HG02678 (cell line): ENCODE results near the gene GABRB2.

Experiments used
- ATAC-seq: cut with Tn5 transposase; IDR thresholded peaks from one replicate; pipeline ENCODE4 v1.9.1; 2021; ENCODE audit warnings: mild to moderate bottlenecking, moderate library complexity; ENCODE audit not compliant: unreplicated experiment

Gene GABRB2

DNA sequence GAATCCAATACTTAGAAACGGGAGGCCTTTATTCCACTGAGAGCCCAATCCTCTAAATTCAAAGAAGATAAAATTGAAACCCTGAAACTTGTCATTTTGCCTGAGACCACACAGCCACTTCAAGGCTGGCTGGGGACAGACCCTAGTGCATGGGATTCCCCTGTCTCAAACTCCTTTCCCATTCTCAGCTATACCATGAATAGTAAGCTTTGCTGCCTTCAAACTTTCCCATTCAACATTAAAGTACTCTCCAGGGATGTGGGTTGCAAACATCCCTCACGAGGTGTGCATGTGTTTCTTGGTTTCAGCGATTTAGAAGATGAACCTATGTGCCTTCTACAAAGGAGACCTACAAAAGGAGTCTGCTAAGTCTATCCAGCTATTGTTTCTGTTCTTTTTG, 64.6 kb downstream of the GABRB2 start:
- peak; percentile 65 for ATAC-seq

DNA sequence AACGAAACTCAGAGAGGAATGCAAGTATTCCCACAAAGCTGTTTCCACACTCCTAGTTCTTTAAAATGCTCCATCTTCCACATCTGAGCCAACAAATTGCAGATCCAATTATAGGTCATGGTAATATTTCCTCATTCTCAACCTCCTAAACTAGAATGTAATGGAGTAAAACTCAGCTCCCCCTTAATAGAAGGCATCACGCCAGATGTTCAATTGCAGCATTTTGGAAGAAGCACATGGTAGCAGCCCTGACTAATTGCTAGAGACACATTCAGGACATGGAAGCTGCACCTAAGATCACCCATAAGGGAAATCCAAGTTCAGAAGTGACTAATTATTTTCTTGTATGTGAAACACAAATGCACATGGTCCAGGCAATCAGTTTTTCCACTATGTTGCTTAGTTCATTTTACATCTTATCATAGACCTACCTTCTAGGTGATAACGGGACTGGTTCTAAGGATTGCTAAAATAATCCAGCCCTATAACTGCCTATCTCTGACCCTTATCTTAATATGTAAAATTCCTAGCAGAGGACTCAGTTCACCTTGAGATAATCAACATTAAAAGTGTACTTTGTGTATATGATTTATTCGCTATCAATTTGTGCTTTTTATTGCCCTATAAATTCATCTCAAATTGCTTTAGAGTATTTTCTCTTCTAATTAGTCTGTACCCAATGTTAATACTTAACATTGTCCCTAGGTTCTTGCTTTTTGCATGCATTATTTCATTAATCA, 75.1 kb downstream of the GABRB2 start:
- ATAC-seq, result no peak

DNA sequence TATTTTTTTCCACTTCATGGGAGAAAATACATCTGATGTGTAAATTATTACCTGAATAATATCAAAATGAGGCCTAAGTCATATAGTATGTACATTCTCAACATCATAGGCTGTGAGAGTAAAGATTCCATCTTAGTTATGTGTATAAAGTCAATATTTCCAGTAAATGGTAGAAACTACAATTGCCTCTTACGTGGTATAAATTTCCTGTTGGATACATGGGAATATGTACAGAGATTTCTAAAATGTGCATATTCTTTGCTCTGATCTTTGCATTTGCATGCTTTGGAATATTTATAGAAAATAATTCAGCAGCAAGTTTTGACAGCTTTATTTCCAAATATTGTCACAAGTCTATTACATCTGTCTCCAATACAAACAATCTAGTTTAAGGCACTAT, 78.8 kb downstream of the GABRB2 start:
- no peak for ATAC-seq

DNA sequence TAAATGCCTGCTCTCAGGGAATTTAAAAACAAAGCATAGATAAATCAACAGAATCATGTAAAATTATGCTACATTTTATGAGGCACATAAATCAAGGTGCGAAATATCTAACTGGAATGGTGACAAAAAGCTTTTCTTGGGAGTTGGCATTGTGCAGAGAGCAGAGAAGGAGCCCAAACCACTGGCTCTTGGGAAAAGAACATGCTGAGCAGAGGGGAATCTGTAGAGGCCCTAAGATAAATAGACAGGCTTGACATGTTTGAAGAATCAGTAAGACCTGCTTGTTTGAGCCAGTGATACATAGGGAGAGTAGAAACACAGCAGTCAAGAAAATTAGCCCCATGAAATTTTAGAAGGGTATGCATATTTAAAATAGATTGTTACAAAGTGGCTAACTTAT, 85.8 kb downstream of the GABRB2 start:
- ATAC-seq, result no peak

DNA sequence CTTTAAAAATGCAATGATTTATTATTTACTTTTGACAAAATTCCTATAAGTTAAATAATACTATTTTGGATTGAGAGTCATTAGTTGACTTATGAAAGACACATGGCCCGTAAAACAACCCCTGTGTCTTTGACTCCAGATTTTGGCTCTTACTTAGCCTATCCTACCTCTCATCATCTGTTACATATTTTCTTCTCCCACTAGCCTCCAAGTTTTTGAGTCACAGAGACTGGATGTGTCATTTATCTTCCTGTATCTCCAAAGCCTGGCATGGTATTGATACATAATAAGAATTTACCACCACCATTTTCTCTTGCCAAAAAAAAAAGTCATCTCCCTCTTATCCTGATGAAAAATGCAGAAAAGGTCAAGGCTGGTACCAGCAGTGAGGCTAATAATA, 99.9 kb downstream of the GABRB2 start:
- no peak for ATAC-seq

DNA sequence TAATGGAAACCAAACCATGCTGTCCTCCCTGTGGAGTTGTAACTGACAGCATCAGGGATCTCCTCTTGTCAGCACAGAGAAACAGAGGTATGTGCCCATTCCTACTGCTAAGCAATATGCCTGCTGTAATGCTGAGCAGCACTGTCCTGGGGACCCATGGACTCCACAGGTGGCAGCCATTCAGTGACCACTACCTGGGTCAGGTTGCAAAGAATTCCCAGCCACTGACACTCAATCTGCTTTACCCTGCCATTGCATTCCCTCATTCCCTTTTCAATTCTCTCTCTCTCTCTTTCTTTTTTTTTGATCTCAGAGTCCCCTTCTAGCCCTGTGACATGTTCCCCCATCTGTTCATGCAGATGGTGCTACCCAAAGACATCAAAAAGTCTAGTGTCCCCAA, 104.1 kb downstream of the GABRB2 start:
- ATAC-seq, result no peak

DNA sequence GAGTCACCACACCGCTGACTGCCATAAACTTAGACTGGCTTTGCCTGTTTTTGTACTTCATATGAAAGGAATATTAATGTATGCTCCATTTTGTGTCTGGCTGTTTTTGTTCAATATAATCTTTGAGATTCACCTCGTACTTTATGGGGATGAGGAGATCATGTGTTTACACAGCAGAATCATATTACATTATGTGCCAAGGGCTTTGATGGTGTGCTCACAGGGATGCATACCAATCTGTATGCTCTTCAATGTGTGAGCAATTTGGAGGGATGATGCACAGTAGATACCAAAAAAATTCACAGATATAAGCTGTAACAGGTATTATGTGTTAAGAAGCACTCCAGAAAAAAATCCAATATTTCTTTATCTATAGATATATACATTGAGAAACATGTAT, 113.7 kb downstream of the GABRB2 start:
- no peak for ATAC-seq

DNA sequence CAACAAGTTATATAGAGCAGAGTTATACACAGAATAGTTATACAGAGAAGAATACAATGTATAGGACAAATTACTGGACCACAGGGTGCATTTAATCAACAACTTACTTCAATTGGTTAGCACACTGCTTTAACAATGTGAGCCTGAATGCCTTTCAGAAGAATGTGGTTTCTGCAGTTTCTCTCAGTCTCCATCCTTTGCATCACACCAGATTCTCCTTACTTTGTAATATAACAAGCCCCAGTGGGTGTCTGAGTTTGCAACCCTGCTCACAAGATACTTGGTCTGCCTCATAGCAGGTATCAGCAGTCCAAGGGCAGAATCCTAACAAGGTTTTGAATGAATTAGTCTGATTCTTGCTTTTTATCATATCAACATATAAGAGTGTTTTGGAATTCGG, 114.6 kb downstream of the GABRB2 start:
- no peak for ATAC-seq

DNA sequence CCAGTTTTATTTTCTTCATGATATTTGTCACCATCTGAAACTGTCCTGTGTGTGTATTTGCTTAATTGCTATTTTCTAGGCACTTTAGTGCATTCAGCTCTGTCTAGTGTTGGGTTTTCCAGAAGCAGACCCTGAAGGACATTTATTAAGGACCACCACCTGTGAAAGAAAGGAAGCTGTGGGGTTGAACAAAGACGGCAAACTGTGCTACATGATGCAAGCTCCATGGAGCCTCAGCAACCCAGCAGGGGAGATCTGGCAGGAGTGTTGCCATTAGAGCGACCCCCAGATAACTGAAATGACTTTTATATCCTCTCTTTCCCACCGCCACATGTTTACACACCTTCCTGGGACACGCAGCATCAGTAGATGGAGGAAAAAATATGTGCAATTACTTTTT, 125.5 kb downstream of the GABRB2 start:
- ATAC-seq, result no peak

DNA sequence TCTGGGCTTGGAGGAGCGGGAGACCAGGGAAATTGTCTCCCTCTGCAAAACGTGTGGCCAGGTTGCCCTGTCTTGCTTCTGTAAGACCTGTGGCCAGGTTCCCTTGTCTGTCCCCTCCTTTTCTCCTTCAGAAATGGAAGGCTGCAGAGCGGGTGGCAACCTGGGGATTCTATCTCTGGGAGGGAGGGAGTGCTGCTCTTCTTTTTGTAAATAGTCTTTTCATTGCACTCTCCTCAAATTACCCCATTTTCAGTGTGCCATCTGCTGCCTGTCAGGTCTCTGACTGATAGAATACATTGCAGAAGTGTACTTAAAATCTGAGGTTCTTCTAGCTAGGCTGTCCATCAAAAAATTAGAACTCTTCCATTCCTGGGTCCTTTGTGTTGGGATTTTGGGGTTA, 126.0 kb downstream of the GABRB2 start:
- no peak for ATAC-seq

DNA sequence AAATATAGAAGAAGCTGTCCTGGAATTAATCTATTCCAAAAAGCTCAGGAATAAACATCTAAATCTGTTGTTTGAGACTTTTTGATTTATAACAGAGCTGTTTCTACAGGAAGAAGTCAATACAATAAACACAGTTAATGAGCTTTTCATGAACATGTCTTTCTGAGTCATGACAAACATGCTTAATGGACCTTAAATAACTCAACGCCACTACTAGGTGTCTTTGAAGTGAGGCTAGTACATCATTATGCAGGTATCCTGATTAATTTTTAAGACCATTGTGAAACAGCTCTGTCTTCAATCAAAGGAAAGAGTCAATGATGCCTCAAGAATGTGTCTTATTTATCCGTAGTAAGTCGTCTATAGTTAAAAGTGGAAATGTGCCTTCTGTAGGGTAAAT, 131.6 kb downstream of the GABRB2 start:
- ATAC-seq, result no peak

DNA sequence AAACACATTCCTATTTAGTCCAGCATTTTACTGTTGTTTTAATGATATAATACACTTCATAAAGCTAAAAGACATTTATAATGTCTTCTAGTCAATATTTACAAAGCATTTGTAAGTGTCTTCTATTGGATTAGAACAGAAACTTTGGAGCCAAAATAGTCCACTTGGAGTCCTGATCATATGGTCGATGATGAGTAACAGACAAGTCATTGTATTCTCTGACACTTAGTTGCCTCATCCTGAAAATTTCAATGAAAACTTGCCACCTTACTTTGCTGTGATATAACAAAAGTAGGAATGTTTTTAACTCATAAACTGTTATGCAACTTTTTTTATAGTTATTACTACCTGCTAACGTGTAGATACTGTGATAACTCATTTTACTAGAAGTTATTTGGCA, 132.5 kb downstream of the GABRB2 start:
- no peak for ATAC-seq

DNA sequence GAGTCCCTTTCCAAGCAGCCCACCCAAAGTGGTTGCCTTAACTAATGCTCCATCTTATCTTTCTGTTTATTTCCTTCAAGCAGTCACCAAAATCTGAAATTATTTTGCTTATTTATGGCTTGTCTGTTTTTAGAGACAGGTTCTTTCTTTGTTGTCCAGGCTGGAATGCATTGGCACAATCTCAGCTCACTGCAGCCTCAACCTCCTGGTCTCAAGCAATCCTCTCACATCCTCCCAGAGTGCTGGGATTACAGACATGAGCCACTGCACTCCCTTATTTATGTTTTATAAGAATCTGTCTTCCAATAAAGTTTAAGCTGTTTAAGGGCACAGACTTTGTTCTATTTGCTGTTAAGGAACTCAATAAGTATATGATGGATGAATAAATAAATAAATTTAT, 133.7 kb downstream of the GABRB2 start:
- ATAC-seq, result no peak

DNA sequence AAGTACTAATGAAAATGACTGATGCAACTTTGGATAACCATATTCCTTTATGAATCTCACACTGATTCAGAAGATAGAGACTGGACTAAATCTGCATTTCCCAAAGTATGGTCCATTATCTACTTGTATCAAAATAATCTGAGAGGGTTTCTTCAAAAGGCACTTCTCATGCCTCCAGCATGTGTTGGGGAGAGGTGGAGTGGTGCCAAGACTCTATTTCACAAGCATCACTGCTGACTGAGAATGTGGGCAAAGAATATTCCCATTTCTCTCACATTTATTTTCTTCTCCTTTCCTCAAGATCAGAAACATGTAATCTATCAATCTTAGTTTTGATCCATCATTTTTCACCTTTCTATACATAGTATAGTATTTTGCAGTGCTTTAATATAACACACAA, 135.4 kb downstream of the GABRB2 start:
- ATAC-seq, result no peak

DNA sequence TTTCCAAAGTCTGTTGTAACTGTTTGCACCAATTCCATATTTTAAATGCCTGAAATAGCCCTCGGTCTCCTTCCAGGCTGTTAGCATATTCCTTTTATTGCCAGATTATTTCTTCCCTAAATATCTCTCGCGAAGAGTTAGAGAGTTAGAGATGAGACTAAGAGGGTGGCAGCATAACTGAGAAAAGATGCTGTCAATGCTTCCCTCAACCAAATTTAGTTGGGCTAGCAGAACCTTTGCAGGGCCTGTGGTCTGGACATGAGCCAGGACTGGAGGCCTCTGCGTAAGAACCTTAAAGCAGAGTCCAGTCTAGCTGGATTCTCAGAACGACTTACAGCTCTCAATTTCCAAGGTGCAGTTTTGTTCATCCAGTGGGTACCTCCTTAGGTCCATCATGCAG, 135.9 kb downstream of the GABRB2 start:
- no peak for ATAC-seq

DNA sequence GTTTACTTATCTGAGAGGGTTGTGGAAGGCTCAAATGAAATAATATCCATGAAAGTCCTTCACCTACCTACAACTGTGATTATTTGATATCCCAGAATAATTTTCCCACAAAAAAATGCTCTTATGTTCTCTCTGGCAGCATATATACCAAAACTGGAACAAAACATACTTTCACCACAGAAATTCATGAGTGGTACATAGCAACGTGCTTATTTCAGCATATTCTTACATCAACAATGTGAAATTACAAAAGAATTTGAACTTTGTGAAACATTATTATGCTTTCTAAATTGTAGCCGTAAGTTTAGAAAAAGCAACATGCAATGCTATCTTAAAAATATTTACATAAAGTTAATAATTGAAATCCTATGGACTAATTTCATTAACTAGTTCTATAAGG, 137.1 kb downstream of the GABRB2 start:
- no peak for ATAC-seq

DNA sequence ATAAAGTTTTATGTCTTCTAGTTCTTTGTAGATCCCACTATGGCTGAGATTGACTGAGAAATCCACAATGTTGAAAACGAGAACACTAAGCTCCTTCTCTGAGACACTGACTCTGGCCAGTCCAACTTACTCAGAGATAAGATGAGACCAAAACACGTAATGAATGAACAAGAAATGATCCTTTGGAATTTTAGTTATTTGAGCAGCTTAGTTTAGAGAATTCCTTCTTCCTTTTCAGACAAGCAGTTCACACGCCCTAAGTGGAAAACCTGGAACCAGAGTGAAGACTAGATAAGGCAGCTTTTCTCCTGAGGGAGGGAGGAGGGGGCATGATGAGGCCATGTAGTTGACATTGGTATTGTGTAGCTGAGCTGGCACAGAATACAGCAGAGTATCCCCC, 139.6 kb downstream of the GABRB2 start:
- ATAC-seq, result no peak

DNA sequence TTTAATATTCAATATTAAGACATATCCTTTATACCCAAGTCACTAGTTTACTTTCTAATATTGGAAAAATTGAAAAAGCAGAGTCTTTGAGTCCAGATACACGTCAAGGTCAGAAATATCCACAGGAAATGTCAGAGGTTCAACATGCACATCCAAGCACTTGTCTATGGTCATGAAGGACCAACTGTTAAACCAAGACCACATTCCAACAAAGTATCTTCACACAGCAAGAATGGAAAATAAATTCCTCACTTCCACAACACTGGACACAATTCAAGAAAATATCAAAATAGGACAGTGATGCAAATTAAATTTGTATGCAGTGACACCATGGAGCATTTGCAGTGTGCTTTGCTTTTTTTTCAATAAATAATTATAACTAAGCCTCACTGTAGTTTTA, 142.5 kb downstream of the GABRB2 start:
- no peak for ATAC-seq

DNA sequence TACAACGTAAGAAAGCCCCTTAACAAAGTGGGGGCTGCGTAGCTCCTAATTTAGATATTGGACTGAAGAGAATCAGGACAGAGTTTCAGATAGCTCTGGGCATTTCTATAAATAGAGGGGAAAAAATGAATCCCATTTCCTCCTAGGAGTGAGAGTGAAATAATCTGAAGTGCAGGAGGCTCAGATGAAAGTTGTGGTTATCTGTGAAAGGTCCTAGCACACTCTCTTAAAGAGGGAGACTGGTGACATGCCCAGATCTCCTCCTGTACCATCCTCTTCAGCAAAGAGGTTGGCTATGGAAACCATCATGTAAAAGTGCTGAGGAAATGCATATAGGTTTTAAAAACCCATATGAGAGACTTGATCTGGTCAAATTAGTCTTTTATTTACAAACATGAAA, 143.4 kb downstream of the GABRB2 start:
- ATAC-seq, result no peak

DNA sequence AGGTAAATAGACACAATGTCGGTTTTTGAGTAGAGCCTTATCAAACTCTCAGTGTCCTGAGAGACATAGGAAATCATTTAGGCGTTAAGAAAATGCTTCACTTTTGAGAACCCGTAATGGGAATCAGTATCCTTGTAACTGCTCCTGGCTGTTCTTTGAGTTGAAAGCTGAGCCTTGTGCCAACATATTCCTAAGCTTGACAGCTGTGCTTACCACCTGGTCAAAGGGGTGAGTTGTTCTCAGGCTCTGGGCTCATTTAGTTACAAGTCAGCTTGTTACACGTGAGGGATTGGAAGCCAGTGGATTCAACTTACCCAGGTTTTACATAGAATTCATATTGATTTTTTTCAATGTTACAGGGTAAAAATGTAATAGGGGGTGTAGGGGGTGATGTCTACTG, 145.9 kb downstream of the GABRB2 start:
- no peak for ATAC-seq

DNA sequence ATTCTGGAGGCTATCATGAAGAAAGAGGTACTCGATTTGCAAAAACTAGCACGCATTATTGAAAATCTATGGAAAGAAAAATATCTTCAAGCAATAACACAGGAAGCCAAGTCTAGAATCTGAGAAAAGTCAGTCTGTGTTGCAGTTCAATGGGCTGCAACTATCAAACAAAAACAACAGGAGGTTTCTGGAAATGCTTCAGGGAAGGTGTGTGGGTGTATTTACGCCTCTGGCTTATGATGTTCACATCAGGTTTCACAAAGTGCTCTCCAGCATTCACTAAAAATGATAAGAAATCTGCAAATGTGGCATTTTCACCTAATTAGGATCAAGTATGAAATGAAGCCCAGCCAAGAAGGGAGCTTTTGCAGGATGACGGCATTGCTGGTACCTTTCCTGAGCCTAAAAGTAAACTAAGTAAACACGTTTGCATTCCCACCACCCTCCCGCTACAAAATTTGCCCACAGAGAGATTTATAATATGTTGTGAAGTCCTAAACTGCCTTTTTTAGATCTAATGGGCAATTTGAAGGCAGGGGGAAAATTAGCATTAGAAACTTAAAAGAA, 146.4 kb downstream of the GABRB2 start:
- ATAC-seq, result no peak

DNA sequence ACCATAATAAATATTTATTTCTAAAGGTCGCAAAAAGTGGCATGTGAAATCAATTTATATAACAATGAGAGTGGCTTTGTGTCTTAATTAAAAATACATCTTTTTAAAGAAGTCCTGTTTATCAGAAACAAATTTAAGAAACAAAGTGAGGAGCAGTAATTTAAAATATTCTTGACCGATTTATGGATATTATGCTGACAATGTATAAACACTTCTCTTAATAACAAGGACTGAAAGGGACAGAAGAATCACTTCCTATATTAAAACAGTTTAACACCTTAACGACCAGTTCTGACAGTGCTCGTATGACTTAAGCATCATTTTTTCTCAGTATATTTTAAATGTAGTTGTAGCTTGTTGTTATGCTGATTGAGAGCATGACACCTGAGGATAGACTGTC, 149.1 kb downstream of the GABRB2 start:
- ATAC-seq, result no peak

DNA sequence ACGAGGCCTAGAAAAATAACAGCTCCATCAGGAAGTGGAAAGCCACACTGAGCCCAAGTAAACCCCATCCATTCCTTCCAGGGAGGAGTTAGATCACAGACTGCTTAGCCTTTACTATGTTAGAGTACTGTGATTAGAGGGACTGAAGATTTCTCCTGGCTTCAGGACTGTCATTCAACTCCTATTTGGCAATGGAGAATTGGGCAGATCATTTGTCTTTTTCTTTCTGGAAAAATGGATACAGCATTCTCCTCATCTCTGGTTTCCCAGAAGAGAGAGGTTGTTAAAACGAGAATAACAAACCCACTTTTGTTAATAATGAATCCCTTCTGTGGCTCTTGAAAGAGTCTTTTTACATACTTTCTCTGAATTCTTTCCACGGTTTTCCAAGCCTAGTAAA, 150.4 kb downstream of the GABRB2 start:
- ATAC-seq, result no peak
